ENCODE data around the gene ACO2.

GRCh38 chr22:41534219-41534618 lies 65.3 kb downstream of the ACO2 start:
- TF ChIP-seq CTCF (IDR thresholded peaks at IDR 0.05), result no peak
- TF ChIP-seq POLR2A (IDR thresholded peaks at IDR 0.05), result no peak
